Stimulated activated CD8-positive, alpha-beta memory T cell treated with anti-CD3 and anti-CD28 coated beads, Interleukin-12 subunit alpha, Interleukin-12 subunit beta, amount 100 ng/mL, for 1 hour (primary cell): ENCODE data around the gene SNTB2.
A peak's percentile ranks its signal among the peaks of the same experiment; 100 is the strongest.
"Not testable (repeated sequence)": the region's sequence is repeated elsewhere in the genome, so short reads cannot be mapped to it uniquely, and the experiment has no call there.

Experiments
- DNase-seq: peaks from one replicate; pipeline ENCODE4 v3.0.0-alpha.2; 2020; ENCODE audit warnings: low read depth

The SNTB2 gene

DNA sequence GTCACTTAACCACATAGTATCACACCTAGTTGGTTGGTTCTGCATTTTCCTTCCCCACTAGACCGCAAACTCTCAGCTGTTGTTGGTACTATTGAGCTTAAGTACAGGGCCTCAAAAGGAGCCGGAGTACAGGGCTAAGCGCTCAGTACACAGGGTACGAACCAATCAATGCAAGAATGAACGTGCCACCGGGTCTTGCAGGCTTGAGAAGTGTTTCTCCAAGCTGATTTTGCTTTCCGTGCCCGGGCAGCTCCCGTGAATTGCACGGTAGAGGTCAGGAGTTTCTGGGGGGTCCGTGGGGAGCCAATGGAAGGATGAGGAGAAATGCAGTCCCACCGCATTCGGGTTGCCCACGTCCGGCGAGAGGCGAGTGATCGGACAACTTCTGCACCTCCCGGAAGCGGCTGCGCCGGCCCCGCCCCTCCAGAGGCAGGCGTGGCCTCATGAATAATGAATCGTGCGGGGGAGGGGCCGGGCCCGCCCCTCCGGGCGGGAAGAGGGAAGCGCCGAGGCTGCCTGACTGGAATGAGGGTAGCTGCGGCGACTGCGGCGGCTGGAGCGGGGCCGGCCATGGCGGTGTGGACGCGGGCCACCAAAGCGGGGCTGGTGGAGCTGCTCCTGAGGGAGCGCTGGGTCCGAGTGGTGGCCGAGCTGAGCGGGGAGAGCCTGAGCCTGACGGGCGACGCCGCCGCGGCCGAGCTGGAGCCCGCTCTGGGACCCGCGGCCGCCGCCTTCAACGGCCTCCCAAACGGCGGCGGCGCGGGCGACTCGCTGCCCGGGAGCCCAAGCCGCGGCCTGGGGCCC lies at the start of gene SNTB2:
SNTB2 (plus strand) TSS at position 523 of the 804 bp plus-strand sequence; CDS start at position 526, 3 bp downstream.
- DNase-seq: peak; percentile 67

DNA sequence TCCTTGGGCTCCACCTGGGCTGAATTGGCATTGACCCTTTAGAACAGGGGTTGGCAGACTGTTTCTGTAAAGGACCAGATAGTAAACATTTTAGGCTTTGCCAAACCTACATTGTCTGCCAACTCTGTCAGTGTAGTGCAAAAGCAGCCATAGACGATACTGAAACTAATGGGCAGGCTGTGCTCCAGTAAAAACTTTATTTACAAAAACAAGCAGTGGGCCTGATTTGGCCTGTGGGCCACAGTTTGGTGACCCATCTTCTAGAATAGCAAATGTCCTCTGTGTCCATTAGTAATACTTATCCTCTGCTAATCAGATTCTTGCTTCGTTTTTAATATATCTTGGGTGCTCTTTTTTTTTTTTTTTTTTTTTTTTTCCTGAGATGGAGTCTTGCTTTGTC lies 48.4 kb upstream of the SNTB2 start:
- no peak for DNase-seq

DNA sequence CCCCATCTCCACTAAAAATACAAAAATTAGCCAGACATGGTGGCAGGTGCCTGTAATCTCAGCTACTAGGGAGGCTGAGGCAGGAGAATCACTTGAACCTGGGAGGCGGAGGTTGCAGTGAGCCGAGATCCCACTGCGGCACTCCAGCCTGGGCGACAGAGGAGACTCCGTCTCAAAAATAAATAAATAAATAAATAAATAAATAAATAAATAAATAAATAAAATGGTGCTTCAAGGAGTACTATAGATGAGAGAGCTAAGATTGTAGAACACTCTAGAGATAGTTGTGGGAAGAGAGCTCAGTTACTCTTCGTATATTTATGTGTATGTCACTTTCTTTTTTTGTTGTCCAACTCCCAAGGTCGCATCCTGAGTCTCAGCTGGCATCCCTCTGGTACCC lies 47.5 kb upstream of the SNTB2 start:
- not testable (repeated sequence) for DNase-seq

DNA sequence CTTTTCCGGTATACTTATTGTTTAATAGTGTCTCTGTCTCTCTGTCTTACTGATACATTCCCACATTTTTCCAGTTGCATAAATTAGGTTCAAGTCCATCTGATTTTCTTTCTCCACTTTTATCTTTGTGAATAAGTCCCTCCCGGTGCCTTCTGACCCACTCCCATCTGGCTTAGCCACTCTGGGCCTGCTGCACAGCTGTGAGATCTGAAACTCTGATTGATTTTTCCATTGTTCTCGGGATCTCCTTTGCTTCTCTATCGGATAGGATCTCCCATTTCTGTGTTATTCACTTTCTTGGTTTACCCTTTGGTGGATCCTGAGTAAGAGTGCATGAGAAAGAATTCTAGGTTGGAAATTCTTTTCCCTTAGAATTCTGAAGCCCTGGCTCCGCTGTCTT lies 46.0 kb upstream of the SNTB2 start:
- DNase-seq: no peak

DNA sequence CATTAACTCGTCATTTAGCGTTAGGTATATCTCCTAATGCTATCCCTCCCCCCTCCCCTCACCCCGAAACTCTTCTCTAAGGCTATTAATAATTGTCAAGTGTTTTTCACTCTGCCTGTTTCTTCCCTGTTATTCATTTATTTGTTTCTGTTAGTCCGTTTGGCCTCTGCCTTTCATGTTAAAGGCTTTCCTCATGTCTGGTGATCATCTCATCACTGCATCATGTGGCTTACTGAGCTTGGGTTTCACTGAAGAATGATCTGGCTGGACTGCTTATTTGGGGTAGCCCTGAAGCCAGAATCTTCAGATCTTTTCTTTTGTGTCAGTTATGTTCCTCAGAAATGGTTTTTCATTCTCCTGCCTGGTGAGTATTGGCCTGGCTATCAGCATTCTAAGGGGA lies 45.0 kb upstream of the SNTB2 start:
- DNase-seq: no peak

DNA sequence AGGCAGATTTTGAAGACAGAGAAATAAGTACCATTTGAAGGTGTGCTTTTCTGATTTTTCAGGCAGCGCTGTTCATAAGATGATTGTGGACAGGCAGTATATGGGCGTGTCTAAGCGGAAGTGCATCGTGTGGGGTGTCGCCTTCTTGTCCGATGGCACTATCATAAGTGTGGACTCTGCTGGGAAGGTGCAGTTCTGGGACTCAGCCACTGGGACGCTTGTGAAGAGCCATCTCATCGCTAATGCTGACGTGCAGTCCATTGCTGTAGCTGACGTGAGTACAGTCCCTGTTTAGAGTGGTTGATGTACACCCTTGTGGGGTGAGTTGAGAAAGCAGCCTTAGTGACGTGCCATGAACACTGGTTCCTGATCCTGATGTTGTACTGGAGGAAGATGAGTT lies 43.8 kb upstream of the SNTB2 start:
- DNase-seq: no peak

DNA sequence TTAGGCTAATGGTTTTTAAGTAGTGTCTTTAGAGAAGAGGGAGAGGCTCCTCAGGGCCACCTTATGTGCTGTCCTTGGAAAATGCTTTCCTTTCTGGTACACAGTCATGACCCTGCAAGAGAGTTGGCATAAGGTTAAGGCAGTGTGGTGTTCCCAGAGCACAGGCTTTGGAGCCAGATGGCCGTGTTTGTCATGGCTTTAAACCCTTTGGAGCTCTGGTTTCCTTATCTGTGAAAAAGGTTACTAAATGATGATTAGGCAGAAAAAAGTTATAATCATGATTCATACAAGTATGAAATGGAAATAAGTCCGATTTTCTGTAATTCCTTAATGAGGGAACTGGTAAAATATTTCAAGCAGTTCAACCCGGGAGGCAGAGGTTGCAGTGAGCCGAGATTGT lies 41.3 kb upstream of the SNTB2 start:
- no peak for DNase-seq

DNA sequence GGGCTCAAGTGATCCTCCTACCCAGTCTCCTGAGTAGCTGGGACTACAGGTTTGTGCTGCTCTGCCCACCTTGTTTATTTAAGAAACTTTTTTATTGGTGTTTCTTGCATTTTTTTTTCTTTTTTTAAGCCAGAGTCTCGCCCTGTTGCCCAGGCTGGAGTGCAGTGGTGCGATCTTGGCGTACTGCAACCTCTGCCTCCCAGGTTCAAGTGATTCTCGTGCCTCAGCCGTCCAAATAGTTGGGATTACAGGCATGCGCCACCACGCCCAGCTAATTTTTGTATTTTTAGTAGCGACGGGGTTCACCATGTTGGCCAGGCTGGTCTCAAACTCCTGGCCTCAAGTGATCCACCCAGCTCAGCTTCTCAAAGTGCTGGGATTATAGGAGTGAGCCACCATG lies 37.3 kb upstream of the SNTB2 start:
- DNase-seq: not testable (repeated sequence)

DNA sequence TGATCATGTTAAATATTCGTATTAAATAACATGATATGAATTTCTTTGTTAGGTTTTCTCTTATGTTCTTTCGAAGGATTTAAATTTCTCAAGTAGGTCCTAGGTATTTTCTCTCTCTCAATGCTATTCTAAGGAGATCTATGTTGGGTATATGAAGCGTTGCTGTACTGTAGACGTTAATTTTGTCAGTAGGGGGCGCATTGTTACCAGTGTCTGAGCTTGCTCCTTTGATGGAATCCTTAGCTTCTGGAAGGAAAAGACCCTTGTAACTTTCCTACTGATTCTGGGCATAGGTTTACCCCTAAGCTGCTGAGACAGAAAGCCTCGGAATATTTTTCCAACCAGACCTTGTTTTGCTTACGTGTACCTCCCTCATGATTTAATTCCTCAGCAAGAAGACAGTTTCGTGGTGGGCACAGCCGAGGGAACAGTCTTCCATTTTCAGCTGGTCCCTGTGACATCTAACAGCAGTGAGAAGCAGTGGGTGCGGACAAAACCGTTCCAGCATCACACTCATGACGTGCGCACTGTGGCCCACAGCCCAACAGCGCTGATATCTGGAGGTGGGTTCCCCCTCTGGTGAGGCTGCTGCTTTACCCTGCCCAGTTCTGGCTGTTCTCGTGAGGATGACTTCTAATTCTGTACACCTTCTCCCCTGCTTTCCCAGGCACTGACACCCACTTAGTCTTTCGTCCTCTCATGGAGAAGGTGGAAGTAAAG lies 36.7 kb upstream of the SNTB2 start:
- peak; percentile 25 for DNase-seq

DNA sequence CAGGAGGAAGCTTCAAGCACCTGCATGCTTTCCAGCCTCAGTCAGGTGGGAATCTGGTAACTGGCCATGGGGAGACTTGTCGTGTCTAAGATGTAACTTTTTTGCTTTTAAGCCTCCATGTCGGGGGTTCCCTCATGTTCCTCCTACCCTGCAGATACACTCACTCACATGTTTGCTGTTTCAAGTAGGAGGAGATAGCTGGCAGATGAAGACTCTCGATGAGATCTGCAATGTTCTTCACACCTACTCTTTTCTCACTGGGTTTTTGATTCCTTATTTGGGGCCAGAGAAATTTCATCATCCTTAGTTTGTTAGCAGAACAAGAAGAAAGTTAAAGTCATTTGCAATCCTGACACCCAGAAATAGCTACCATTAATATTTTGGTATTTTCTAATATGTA lies 29.8 kb upstream of the SNTB2 start:
- no peak for DNase-seq

DNA sequence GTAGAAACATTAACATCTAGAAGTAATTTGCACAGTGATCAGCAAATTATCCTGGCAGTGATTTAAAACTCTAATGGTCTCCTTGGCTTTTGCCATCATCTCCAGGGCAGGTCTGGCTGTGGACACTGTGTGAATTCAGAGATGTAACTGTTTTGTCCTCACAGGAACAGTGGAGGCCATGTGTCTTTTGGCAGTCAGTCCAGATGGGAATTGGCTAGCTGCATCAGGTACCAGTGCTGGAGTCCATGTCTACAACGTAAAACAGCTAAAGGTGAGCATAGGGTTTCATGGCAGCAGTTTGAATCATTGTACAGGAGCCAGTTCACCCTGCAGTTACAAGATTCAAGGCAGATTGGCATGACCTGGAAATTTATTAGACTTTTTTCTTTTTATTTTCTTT lies 26.8 kb upstream of the SNTB2 start:
- DNase-seq: no peak

DNA sequence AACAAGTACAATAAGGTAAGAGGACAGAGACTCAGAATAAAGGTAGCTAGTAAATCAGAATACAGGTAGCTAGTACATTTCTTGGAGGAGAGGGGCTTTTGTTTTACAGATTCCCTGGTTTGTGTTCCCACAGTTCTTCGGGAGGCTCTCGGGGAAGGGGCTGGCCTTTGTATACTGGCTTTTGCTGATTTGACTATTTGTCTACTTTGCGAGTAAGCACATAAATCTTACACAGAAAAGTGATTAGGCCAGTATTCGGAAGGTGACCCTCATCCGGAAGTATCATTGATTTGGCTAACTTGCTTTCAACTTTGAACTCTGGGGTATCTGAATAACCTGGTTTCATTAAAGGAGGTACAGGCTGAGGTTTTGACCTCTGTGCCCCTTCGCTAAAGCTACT lies 21.4 kb upstream of the SNTB2 start:
- DNase-seq: no peak

DNA sequence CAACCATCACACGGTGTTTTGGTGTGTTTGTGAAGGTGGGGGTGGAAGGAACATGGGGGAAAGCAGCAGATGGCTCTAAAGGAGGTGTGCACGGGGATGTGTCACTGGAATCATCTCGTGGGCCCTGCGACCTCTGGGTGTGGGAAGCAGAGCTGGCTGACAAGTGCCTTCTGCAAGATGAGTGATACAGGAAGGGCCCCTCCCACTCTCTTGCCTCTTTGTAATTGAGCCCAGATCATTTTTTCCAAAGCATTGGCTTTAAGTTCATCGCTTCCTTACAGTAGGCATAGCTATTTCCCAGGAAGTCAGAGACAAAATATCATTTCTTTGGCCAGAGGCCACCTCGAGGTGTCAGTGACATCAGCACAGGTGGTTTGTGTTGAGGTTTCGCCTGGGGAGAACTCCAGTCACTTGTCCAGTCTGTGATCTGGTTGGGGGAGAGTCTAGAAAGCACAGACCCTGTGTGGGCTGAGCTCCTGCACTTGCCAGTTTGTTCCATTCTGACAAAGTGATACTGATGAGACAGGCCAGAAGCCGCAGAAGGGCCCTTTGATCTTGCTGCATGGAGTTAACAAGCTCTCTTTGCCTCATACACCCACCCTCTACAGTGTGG lies 20.6 kb upstream of the SNTB2 start:
- DNase-seq: peak; percentile 14

DNA sequence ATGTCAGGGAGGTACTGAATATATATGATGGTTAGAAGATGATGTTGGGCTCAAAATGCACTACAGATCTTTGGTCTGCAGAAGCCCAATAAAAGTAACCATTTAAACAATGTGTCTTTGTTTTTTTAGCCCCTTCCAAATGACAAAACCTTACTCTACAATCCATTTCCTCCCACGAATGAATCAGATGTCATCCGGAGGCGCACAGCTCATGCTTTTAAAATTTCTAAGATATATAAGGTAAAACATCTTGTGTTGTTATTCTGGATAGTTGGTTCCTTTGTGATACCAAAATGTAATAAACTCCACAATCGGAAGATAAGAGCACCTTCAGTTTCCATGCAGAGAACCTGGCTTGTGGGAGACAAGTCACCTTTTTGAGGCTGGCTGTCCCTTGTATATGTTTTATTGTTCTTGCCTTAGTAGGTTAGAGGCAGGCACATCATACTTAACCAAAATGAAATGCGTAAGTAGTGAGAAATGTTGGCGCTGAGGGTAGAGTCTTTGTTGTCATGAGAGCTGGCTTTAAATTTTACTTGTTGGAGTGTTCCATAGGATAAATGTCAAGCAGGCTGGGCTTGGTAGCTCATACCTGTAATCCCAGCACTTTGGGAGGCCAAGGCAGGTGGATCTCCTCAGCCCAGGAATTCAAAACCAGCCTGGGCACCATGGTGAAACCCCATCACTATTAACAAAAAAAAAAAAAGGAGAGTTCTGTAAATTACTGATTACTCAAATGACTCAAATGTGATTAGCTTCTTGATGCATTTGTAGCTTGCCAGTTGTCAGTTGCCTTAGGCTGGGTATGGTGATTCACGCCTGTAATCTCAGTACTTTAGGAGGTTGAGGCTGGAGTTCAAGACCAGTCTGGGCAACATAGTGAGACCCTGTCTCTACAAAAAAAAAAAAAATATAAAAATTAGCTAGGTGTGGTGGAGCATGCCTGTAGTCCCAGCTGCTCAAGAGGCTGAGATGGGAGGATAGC lies 19.7 kb upstream of the SNTB2 start:
- DNase-seq: no peak

DNA sequence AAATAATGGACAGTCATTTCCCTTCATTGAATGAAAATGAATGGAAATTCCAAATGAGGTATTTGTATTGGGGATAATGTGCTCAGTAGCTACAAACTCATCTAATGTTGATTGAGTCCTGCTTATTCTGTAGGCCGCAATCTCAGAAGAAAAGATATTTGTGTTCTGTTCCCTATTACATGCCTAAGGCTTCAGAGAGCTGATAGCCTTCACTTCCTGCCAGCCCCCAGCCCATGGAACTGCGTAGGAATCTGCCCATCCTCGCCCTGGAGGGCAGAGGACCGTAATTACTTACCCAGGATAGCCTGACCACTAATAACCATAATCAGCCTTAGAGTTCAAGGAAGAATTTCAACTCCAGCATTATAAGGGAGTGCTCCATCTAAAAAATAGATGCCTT lies 17.9 kb upstream of the SNTB2 start:
- DNase-seq: no peak

DNA sequence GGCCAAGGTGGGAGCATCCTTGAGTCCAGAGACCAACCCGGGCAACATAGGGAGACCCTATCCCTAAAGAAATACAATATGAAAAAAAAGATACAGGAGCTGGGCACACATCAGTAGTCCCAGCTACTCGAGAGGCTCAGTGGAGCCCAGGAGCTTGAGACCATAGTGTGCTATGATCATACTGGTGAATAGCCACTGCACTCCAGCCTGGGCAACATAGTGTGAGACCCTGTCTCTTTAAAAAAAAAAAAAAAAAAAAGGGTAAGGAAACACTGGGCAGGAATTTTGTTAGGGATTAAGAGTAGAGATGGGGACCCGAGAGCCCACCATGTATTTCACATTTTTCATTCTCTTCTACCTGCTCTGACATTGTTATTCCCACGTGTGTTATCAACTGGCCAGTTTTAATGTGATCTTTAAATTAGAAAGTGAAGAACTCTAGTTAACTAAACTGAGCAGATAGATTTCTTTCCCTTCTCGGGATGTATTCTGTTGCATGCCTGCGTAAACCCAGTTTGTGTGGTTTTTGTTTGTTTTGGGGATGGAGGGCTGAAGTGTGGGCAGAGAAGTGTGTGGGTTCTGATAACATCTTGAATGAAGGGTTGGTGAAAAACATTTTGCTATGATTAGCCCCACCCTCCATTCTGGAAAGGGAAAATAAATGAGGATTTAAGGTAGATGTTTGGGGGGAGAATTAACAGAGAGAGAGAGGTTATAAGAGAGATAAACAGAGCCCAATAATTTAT lies 17.2 kb upstream of the SNTB2 start:
- no peak for DNase-seq

DNA sequence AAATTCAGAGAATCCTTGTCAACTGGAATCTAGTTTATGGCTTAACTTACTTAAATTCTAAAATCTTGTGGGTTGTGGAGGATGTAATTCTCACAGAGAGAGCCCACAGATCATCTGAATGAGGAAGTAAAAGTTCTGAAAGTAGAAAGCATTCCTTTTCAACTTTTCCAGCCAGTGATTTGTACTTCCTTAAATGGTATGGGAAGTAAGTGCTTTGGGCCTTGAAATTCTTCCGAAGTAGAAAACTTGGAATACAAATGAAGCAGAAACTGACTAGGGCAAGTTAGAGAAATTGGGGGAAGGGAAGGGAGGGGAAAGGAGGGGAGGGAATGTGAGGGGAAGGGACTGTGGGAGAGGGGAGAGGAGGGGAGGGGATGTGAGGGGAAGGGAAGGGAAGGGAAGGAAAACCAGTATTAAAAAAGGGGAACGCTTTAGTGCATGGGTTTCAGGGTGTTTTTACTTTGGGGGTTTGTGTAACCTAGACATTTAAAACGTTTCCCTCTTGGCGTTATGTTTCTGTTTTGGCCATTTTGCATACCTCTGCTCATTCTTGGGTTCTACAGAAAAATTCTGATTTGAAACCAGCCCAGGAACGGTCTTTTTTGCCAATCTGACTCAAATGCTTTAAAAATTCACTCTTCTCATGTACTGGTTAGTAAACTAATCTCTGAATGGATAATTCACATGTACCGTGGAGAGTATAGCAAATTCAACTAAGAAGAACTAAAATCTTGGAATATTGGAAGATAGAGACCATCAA lies 15.5 kb upstream of the SNTB2 start:
- no peak for DNase-seq

DNA sequence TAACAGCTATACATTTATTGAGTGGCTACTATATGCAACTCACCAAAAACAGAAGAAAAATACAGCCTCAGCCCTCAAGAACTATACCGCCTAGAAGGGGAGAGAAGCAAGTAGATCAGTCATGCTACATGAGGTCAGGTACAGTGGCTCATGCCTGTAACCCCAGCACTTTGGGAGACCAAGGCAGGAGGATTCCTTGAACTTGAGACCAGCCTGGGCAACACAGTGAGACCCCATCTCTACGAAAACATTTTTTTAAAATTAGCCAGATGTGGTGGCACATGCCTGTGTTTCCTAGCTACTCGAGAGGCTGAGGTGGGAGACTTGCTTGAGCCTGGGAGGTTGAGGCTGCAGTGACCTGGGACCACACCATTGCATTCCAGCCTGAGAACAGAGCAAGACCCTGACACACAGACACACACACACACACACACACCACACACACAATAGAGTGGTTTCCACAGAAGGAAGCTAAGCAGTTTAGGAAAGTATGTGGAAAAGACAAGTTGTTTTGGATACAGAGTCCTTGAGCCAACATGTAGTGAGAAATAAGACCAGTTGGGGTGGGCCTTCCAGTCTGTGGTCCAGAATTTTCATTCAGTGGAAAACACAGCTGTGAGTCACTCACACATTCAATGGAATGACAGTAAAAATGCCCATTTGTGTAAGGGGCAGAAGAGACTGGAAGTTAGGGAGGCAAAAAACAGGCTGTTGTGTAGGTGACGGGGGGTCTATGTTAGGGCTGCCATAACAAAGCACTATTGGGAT lies 10.7 kb upstream of the SNTB2 start:
- no peak for DNase-seq

DNA sequence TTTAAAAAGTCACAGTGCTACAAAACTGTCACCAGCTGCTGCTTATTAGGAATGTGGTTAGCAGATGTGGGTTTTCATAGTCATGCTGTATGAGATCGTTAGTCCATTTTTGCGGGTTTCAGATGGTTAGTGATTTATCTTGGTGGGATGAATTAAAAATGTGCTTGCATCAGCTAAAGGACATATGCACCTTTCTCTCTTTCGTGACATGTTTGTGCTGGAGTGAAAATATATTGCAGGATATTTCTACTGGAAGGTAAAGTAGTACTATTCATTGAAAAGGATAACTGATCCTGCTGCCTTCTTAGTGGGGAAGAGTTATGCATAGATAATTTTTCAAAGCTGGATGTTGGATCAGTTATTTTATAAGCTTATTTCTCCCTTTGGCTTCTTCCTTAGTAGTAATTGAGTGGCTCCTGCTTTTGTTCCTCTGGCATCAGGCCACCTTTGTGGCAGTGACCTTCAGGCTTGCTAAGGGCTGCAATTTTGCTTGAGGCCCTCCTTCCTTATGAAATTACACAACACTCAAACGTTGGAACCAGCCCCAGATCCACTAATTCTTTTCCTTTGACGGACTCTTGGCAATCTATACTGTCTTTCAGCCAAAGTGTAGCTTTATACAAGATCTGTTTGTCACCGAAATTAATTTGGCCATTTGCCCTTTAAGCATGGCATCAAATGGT lies 7.5 kb upstream of the SNTB2 start:
- no peak for DNase-seq
